Endodermal cell (in vitro differentiated cells): ENCODE data around the gene UBR1. TPM values are rescaled to one million over a fixed set of nuclear protein-coding genes. Genes with fewer than 3 reads are reported as not detected.

ENCODE experiments used
- DNase-seq: peaks from one replicate; pipeline ENCODE4 v3.0.0-alpha.2; 2017
- H3K27ac ChIP-seq: 2 replicates; pipeline ENCODE4 v1.5.1; 2013; ENCODE audit warnings: mild to moderate bottlenecking, low read depth, low read length, moderate library complexity
- H3K27me3 ChIP-seq: 2 replicates; pipeline ENCODE4 v1.6.1; 2013; ENCODE audit warnings: mild to moderate bottlenecking, low read length, moderate library complexity; ENCODE audit not compliant: insufficient read depth, control insufficient read depth, poor library complexity, severe bottlenecking
- H3K36me3 ChIP-seq: 2 replicates; pipeline ENCODE4 v1.7.0; 2013; ENCODE audit warnings: mild to moderate bottlenecking, low read length, moderate library complexity; ENCODE audit not compliant: control insufficient read depth, insufficient read depth
- H3K4me1 ChIP-seq: one replicate; pipeline ENCODE4 v1.7.0; 2013; ENCODE audit warnings: low read length; ENCODE audit not compliant: control insufficient read depth, insufficient read depth
- H3K4me3 ChIP-seq: 2 replicates; pipeline ENCODE4 v1.5.1; 2013; ENCODE audit warnings: mild to moderate bottlenecking, low read length, moderate library complexity
- H3K9ac ChIP-seq: 2 replicates; pipeline ENCODE4 v1.6.1; 2013; ENCODE audit warnings: mild to moderate bottlenecking, low read length, moderate library complexity; ENCODE audit not compliant: poor library complexity, severe bottlenecking; ENCODE audit errors: extremely low read depth
- H3K9me3 ChIP-seq: 2 replicates; pipeline ENCODE4 v1.6.1; 2013; ENCODE audit warnings: mild to moderate bottlenecking, low read length, moderate library complexity; ENCODE audit not compliant: control insufficient read depth
- H3K27ac Mint-ChIP-seq: 2 replicates; pipeline ENCODE4 v1.8.0; 2020; ENCODE audit warnings: mixed read lengths
- H3K27me3 Mint-ChIP-seq: 2 replicates; pipeline ENCODE4 v1.8.0; 2021; ENCODE audit warnings: mild to moderate bottlenecking, mixed read lengths; ENCODE audit not compliant: insufficient read depth
- H3K36me3 Mint-ChIP-seq: 2 replicates; pipeline ENCODE4 v1.8.0; 2020; ENCODE audit warnings: low read depth, mixed read lengths
- H3K4me1 Mint-ChIP-seq: 2 replicates; pipeline ENCODE4 v1.8.0; 2020; ENCODE audit warnings: mixed read lengths
- H3K4me3 Mint-ChIP-seq: 2 replicates; pipeline ENCODE4 v1.8.0; 2020; ENCODE audit warnings: mild to moderate bottlenecking, moderate library complexity, mixed read lengths
- H3K9me3 Mint-ChIP-seq: 2 replicates; pipeline ENCODE4 v1.8.0; 2020; ENCODE audit warnings: mild to moderate bottlenecking, mixed read lengths
- CTCF ChIP-seq: fragments of 200-600 bp; sonication (generic); conservative IDR thresholded peaks from 2 replicates; pipeline ENCODE4 v1.5.0; 2021; ENCODE audit warnings: antibody characterized with exemption, mild to moderate bottlenecking
- WGBS, 2 experiments: methylation state at CpG; one replicate each; pipeline versions ENCODE4 v1.1.5 to v1.1.7; 2013; ENCODE audit warnings: missing lambda C conversion rate in 2 of 2, mixed read lengths in 1 of 2; ENCODE audit not compliant: insufficient coverage in 1 of 2, insufficient read length in 1 of 2; 5-methylcytosine and 5-hydroxymethylcytosine counted together
- total RNA-seq, 2 donors: library from RNA; stranded (reverse); fragmentation: NEBNext Ultra II Directional in 1 of 2; extraction: Animal tissue kit (Norgen Biotek cat#: 25700) in 1 of 2; gene quantifications; 2 replicates in 1 of 2; 3 replicates in 1 of 2; pipeline ENCODE4 v1.2.1, GENCODE V29; 2021

The UBR1 gene
- total RNA-seq, 2 donors from 2014 or later: 30.3 to 30.9 TPM

- Histone ChIP-seq H3K9ac (no peak overlapping the region), H3K4me3 (no peak overlapping the region), H3K4me1 (no peaks in the 10 kb centered on the region), H3K9me3 (no peaks in the 10 kb centered on the region), H3K36me3 (peaks cover 31% of the 10 kb centered on the region), H3K27me3 (no peaks in the 10 kb centered on the region), H3K27ac (no peak overlapping the region)
- H3K9me3 Mint-ChIP-seq: no peaks in the 10 kb centered on the region
- DNase-seq: no peak
- H3K27me3 Mint-ChIP-seq: no peaks in the 10 kb centered on the region
- H3K4me3 Mint-ChIP-seq: no peak overlapping the region
- no peak for TF ChIP-seq CTCF
- WGBS, 2 experiments: 80 to 100% methylated on average over 1 of the region's 1 CpG
- no peaks in the 10 kb centered on the region for H3K4me1 Mint-ChIP-seq
- H3K36me3 Mint-ChIP-seq: peaks cover 27% of the 10 kb centered on the region
- H3K27ac Mint-ChIP-seq: no peak overlapping the region
Measured at GRCh38 chr15:43094416-43095030, 11.3 kb downstream of the UBR1 start.

- no peak for TF ChIP-seq CTCF
- peaks cover 28% of the 10 kb centered on the region for H3K36me3 Mint-ChIP-seq
- WGBS, 2 experiments: 100% methylated on average over 1 of the region's 1 CpG; no CpG with 5 or more reads in 1 of the 2 experiments
- H3K4me3 Mint-ChIP-seq: no peak overlapping the region
- Histone ChIP-seq H3K9me3 (no peaks in the 10 kb centered on the region), H3K36me3 (peaks cover 36% of the 10 kb centered on the region), H3K27me3 (no peaks in the 10 kb centered on the region), H3K4me3 (no peak overlapping the region), H3K9ac (no peak overlapping the region), H3K4me1 (no peaks in the 10 kb centered on the region), H3K27ac (no peak overlapping the region)
- H3K27ac Mint-ChIP-seq: no peak overlapping the region
- DNase-seq: no peak
- no peaks in the 10 kb centered on the region for H3K27me3 Mint-ChIP-seq
- no peaks in the 10 kb centered on the region for H3K4me1 Mint-ChIP-seq
- no peaks in the 10 kb centered on the region for H3K9me3 Mint-ChIP-seq
Measured at GRCh38 chr15:43093026-43093425, 12.8 kb downstream of the UBR1 start.

GRCh38 chr15:43091859-43092258 lies 14.0 kb downstream of the UBR1 start:
- Histone ChIP-seq H3K4me1 (no peaks in the 10 kb centered on the region), H3K4me3 (no peak overlapping the region), H3K9ac (no peak overlapping the region), H3K36me3 (peaks cover 36% of the 10 kb centered on the region), H3K27ac (no peak overlapping the region), H3K9me3 (no peaks in the 10 kb centered on the region), H3K27me3 (no peaks in the 10 kb centered on the region)
- WGBS, 2 experiments: 89 to 100% methylated on average over 1 to 4 of the region's 4 CpGs
- Mint-ChIP-seq H3K27me3 (no peaks in the 10 kb centered on the region), H3K4me3 (no peak overlapping the region), H3K4me1 (no peaks in the 10 kb centered on the region), H3K36me3 (peaks cover 25% of the 10 kb centered on the region), H3K27ac (no peak overlapping the region), H3K9me3 (no peaks in the 10 kb centered on the region)
- no peak for TF ChIP-seq CTCF
- no peak for DNase-seq
